Endothelial cell (in vitro differentiated cells): ENCODE measurements around the gene MKNK1. TPM values are rescaled to one million over a fixed set of nuclear protein-coding genes. Genes with fewer than 3 reads are reported as not detected.
A peak's percentile ranks its signal among the peaks of the same experiment; 100 is the strongest.

Experiments used
- DNase-seq: peaks from one replicate; pipeline ENCODE4 v3.0.0; 2021; ENCODE audit warnings: low spot score
- H3K27ac Mint-ChIP-seq: one replicate; pipeline ENCODE4 v1.8.0; 2021; ENCODE audit warnings: mixed read lengths, inconsistent platforms; ENCODE audit not compliant: unreplicated experiment
- H3K27me3 Mint-ChIP-seq: one replicate; pipeline ENCODE4 v1.8.0; 2021; ENCODE audit warnings: mild to moderate bottlenecking, moderate library complexity, mixed read lengths, inconsistent platforms; ENCODE audit not compliant: unreplicated experiment
- H3K36me3 Mint-ChIP-seq: one replicate; pipeline ENCODE4 v1.8.0; 2021; ENCODE audit warnings: mild to moderate bottlenecking, low read depth, mixed read lengths, inconsistent platforms; ENCODE audit not compliant: unreplicated experiment
- H3K4me1 Mint-ChIP-seq: one replicate; pipeline ENCODE4 v1.8.0; 2021; ENCODE audit warnings: mild to moderate bottlenecking, mixed read lengths, inconsistent platforms; ENCODE audit not compliant: unreplicated experiment
- H3K4me3 Mint-ChIP-seq: one replicate; pipeline ENCODE4 v1.8.0; 2021; ENCODE audit warnings: mild to moderate bottlenecking, mixed read lengths, inconsistent platforms; ENCODE audit not compliant: unreplicated experiment
- H3K9me3 Mint-ChIP-seq: one replicate; pipeline ENCODE4 v1.8.0; 2021; ENCODE audit warnings: mixed read lengths, inconsistent platforms; ENCODE audit not compliant: unreplicated experiment
- CTCF ChIP-seq: fragments of 200-600 bp; sonication (generic); IDR thresholded peaks from one replicate; pipeline ENCODE4 v1.5.0; 2021; ENCODE audit warnings: antibody characterized with exemption; ENCODE audit not compliant: unreplicated experiment
- total RNA-seq: library from RNA; stranded (reverse); fragmentation: NEBNext Ultra II Directional; extraction: Animal tissue kit (Norgen Biotek cat#: 25700); gene quantifications from one replicate; pipeline ENCODE4 v1.2.1, GENCODE V29; 2021; ENCODE audit not compliant: unreplicated experiment

The MKNK1 gene
- total RNA-seq, 1 donor from 2014 or later, result 57.9 TPM

- Mint-ChIP-seq H3K36me3 (peaks cover 37% of the 10 kb centered on the region), H3K27me3 (peaks cover 19% of the 10 kb centered on the region), H3K27ac (peak overlapping the region; percentile 92), H3K9me3 (no peaks in the 10 kb centered on the region), H3K4me3 (peak overlapping the region; percentile 97), H3K4me1 (peaks cover 72% of the 10 kb centered on the region)
- no peak for TF ChIP-seq CTCF
- peak; percentile 85 for DNase-seq
Measured at GRCh38 chr1:46613661-46614603, 9.9 kb upstream of the MKNK1 start.

GRCh38 chr1:46612937-46613660 is 9.0 kb upstream of the MKNK1 start:
- DNase-seq, result no peak
- Mint-ChIP-seq H3K27ac (peak overlapping the region; percentile 92), H3K4me3 (peak overlapping the region; percentile 86), H3K27me3 (peaks cover 19% of the 10 kb centered on the region), H3K9me3 (no peaks in the 10 kb centered on the region), H3K36me3 (peaks cover 46% of the 10 kb centered on the region), H3K4me1 (peaks cover 72% of the 10 kb centered on the region)
- no peak for TF ChIP-seq CTCF

- Mint-ChIP-seq H3K27ac (peak overlapping the region; percentile 64), H3K4me1 (peaks cover 66% of the 10 kb centered on the region)
Measured at GRCh38 chr1:46611691-46612221, 7.7 kb upstream of the MKNK1 start.

GRCh38 chr1:46607345-46608130 is 3.5 kb upstream of the MKNK1 start:
- H3K9me3 Mint-ChIP-seq, result no peaks in the 10 kb centered on the region
- peaks cover 53% of the 10 kb centered on the region for H3K36me3 Mint-ChIP-seq
- DNase-seq, result no peak
- peaks cover 65% of the 10 kb centered on the region for H3K4me1 Mint-ChIP-seq
- H3K27ac Mint-ChIP-seq, result no peak overlapping the region
- H3K4me3 Mint-ChIP-seq, result peak overlapping the region; percentile 27
- no peak for TF ChIP-seq CTCF
- peaks cover 9% of the 10 kb centered on the region for H3K27me3 Mint-ChIP-seq

More at GRCh38 chr1:46611691-46612221, 7.7 kb upstream of the MKNK1 start:
- peaks cover 53% of the 10 kb centered on the region for H3K36me3 Mint-ChIP-seq
- peak overlapping the region; percentile 89 for H3K4me3 Mint-ChIP-seq
- H3K9me3 Mint-ChIP-seq, result no peaks in the 10 kb centered on the region
- peaks cover 11% of the 10 kb centered on the region for H3K27me3 Mint-ChIP-seq
- DNase-seq, result no peak
- TF ChIP-seq CTCF, result no peak
